ENCODE data around the gene BRSK2. TPM values are rescaled to one million over a fixed set of nuclear protein-coding genes. Genes with fewer than 3 reads are reported as not detected.
"Not testable (repeated sequence)": the region's sequence is repeated elsewhere in the genome, so short reads cannot be mapped to it uniquely, and the experiment has no call there.

The BRSK2 gene
- total RNA-seq, 3 donors from 2014 or later, result 0.53 to 0.94 (median 0.76) TPM

DNA sequence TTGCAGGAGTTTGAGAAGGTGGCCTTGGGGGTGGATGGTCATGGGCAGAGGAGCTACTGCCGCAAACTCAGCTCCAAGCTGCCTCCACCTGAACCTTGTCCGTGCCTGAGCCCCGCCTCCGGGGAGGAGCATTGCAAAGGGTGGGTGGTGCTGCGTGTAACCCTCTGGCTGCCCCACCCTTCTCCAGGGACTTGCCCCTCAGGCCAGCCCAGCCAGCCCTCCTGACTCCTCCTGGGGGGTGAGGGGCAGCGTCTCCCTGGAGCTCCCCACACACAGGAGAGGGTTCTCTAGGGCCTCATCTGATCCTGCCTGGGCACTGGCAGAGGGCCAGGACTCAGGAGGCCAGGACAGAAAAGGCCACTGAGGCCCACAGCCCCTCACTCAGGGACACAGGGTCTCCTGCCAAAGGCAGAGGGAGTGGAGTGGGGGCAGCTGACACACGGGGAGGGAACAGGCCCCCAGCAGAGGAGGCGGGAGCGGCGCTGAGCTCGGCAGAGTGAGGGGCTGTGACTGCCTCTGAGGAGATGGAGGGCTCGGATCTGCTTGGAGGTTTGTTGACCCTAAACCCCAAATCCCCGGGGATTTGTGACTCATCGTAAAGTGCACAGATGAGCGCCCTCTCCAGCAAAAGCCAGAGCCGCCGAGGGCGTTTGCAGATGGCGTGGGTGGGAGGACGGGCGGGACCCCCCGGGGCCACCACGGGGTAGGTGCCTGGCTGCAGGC, 12.8 kb downstream of the BRSK2 start:
- H3K4me1 Mint-ChIP-seq (ENCODE audit: low read depth), result no peaks in the 10 kb centered on the region
- no peaks in the 10 kb centered on the region for H3K9me3 Mint-ChIP-seq

DNA sequence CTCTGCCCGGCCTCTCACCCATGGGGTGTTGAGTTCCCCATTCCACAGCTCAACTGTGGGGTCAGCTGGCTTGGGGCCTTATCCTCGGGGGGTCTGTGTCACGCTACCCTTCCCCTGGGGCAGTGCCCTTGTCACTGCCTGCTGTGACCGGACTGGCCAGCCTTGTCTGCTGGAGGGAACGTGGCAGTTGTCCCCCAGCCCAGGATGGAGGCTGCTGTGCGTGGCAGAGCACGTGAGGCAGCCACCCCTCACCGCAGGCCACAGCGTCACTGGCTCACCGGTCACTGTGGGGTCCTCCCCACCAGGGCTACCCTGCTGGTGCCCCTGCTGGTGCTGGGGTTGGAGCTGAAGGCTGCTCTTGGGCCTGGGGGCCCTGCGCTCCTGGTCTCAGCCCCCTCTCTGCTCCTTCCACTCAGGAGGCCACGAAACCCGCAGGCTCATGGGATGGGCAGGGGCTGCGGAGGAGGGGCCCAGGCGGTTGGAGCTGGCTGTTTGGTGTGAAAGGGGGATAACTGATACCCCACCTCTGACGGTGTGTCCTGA, 13.4 kb downstream of the BRSK2 start:
- ATAC-seq (no peak), DNase-seq (no peak)
- no peaks in the 10 kb centered on the region for H3K4me1 Mint-ChIP-seq (ENCODE audit: low read depth)
- H3K4me3 Mint-ChIP-seq, result no peak overlapping the region
- peaks cover 6% of the 10 kb centered on the region for H3K27me3 Mint-ChIP-seq (ENCODE audit: low read depth)
- H3K36me3 Mint-ChIP-seq (ENCODE audit: insufficient read depth), result no peaks in the 10 kb centered on the region
- H3K9me3 Mint-ChIP-seq, result no peaks in the 10 kb centered on the region

More for the DNA sequence above, 12.8 kb downstream of the BRSK2 start:
- no peak for ATAC-seq
- H3K4me3 Mint-ChIP-seq, result no peak overlapping the region
- no peak for DNase-seq
- H3K27me3 Mint-ChIP-seq (ENCODE audit: low read depth), result peaks cover 6% of the 10 kb centered on the region
- H3K36me3 Mint-ChIP-seq (ENCODE audit: insufficient read depth), result no peaks in the 10 kb centered on the region

DNA sequence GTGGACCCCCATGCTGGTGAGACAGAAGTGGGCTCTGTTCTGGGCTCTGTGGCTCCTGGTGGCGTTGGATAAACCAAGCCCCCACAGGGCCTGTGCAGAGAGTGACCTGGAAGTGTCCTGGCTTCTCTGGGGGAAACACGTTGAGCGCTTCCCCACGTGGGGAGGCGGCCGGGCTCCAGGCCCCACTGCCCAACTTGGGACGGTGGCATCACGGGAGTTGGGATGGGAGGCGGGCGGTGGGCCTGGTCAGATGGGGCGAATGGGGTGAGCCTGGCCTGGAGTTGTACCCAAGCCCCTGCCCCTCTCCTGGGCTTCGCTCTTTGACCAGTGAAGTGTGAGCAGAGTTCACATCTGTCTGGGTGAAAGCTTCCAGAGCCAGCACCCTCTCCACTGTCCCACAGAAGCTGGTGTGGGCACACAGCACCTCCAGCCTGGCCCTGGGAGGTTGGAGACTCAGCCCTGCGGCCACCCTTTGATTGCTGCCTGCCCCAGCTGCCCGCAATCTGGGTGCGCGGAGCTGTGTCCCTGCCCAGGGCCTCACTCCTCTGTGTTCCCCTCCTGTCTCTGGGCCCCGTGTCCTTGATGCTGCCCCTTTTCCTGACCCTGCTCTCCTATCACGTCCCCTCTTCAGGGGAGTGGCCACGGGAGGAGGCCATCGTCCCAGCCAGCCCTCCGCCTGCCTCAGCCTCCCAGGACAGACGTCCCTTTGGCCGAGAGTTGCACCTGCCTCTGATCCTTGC, 14.2 kb downstream of the BRSK2 start:
- DNase-seq (no peak), ATAC-seq (no peak)
- Mint-ChIP-seq H3K4me1 (ENCODE audit: low read depth) (no peaks in the 10 kb centered on the region), H3K27me3 (ENCODE audit: low read depth) (peaks cover 6% of the 10 kb centered on the region), H3K4me3 (no peak overlapping the region), H3K9me3 (no peaks in the 10 kb centered on the region), H3K36me3 (ENCODE audit: insufficient read depth) (no peaks in the 10 kb centered on the region)

DNA sequence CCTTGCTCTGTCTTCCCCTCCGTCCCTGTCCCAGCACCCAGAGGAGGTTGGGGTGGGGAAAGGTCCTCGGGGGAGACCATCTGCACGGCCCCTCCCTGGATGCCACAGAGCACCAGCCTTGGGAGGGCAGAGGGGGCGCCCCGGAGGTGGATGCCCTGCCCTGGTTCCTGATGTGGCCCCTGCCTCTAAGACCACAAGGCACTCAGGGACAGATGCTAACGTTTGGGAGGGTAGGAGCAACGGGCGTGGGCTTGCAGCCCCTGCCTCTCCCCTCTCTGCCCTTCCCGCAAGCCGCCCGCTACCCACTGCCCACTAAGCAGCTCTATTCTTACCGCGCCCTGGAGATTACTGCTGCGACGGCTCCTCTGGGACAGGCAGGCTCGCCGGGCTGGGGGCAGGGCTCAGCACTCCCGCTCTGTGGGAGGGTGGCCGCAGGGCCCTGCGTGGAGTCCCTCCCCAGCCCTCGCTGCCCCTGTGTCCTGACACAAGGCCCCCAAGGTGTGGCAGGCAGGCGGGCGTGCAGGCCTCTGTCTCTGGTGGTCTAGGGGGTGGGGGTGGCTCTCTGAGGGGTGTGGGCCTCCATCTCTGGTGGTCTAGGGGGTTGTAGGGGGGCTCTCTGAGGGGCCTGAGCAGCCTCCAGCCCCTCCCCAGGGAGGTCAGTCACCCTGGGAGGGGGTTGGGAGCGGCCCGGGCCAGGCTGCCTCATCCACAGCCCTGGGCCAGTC, 14.9 kb downstream of the BRSK2 start:
- Mint-ChIP-seq H3K4me3 (no peak overlapping the region), H3K27me3 (ENCODE audit: low read depth) (peaks cover 6% of the 10 kb centered on the region), H3K36me3 (ENCODE audit: insufficient read depth) (no peaks in the 10 kb centered on the region), H3K4me1 (ENCODE audit: low read depth) (no peaks in the 10 kb centered on the region), H3K9me3 (no peaks in the 10 kb centered on the region)
- no peak for DNase-seq
- ATAC-seq, result no peak

DNA sequence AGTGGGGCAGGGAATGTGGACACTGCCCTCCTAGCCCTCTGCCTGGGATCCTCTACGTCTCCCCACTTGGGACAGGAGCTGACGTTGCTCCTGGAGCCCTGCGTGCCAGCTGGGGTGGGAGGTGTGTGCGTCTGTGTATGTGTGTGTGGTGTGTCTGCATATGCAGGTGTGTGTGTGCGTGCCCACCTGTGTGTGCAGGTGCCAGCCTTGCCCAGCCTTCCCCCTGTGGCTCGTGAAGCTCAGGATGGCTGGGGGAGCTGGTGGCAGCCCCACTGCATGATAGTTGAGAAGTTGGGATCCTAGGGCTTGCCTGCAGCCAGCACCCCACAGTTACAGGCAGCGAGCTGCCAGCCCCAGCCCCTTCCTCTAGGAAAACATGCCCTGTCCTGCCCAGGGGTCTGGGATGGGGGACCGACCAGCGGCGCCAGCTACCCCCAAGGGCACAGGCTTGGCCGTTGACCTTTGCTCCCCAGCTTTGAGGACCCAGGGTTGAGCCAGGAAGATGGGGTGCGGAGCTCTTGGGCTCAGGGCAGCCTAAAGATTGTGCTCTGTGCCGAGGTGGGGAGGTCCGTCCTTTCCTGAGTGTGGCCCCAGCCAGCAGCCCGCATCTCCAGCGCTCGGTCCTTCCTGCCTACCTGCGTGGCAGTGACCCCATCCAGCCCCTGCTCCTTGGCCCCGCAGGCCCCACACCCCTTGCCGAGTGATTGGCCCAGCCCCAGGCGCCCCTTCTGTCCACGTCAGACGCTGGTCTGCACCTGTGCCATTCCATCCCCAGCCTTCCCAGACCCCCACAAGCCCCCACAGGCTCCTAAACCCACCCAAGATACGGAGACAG, 15.7 kb downstream of the BRSK2 start:
- H3K9me3 Mint-ChIP-seq, result no peaks in the 10 kb centered on the region
- no peak overlapping the region for H3K4me3 Mint-ChIP-seq
- H3K4me1 Mint-ChIP-seq (ENCODE audit: low read depth), result no peaks in the 10 kb centered on the region
- DNase-seq (no peak), ATAC-seq (no peak)
- peaks cover 6% of the 10 kb centered on the region for H3K27me3 Mint-ChIP-seq (ENCODE audit: low read depth)
- H3K36me3 Mint-ChIP-seq (ENCODE audit: insufficient read depth), result no peaks in the 10 kb centered on the region

DNA sequence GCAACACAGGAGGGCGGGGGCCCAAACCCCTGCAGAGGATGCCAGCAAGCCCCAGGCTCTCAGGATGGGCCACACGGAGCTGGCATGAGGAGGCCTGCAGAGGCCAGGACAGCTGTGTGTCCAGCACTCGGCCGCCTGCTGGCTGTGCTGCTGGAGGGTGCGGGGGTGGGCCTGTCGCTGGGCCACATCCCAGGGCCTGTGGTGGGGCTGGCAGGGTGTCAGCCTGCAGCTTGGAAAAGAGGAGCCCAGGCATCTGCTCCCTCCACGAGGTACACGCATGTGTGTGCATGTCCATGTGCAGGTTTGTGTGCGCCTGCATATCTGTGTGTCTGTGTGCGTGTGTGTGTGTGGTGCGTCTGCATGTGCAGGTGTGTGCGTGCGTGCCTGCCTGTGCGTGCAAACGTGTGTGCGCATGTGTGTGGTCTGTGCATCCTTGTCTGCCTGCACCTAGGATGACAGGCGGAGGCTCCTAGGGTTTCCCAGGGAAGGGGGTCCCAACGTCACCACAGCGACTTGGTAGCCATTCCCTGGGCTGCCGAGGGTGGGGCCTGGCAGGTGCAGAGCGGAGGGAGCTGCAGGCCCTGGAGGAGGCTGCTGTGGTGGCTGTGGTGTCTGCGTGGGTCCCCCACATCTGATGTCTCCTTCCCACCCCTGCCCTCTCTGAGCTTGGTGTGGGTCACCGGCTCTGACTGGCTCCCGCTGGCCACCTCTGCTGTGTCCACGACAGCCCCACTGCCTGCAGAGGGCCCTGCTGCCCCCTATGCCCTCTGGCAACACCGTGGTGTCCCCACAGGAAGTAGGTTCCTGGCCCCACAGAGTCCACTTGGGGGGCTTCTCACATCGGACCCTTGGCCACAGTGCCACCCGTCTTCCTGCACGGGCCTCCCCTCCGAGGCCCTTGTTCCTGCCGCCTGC, 17.1 kb downstream of the BRSK2 start:
- Mint-ChIP-seq H3K4me3 (no peak overlapping the region), H3K36me3 (ENCODE audit: insufficient read depth) (no peaks in the 10 kb centered on the region), H3K4me1 (ENCODE audit: low read depth) (no peaks in the 10 kb centered on the region), H3K27me3 (ENCODE audit: low read depth) (no peaks in the 10 kb centered on the region), H3K9me3 (no peaks in the 10 kb centered on the region)
- DNase-seq, result no peak
- ATAC-seq, result no peak

DNA sequence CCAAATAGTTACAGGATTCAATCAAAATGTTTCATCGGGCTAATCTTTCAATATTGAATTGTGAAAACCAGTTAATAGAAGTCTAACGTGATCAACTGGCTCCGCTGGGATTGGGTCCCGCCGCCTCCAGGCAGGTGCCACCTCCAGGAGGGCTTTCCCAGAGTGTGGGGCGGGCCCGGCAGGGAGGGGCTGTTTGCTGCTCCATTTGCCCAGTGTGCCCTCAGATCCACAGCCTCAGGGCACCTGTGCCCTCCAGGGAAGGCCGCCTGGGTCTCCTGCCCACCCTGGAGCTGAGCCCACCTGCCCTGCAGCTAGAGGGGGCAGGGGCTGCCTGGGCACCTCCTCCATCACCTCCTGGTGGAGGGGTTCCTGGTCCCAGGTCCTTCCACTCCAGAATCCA, 17.9 kb downstream of the BRSK2 start:
- no peaks in the 10 kb centered on the region for H3K36me3 Mint-ChIP-seq (ENCODE audit: insufficient read depth)
- ATAC-seq, result no peak
- H3K4me1 Mint-ChIP-seq (ENCODE audit: low read depth), result no peaks in the 10 kb centered on the region
- no peaks in the 10 kb centered on the region for H3K9me3 Mint-ChIP-seq
- H3K4me3 Mint-ChIP-seq, result no peak overlapping the region
- DNase-seq, result no peak
- no peaks in the 10 kb centered on the region for H3K27me3 Mint-ChIP-seq (ENCODE audit: low read depth)

DNA sequence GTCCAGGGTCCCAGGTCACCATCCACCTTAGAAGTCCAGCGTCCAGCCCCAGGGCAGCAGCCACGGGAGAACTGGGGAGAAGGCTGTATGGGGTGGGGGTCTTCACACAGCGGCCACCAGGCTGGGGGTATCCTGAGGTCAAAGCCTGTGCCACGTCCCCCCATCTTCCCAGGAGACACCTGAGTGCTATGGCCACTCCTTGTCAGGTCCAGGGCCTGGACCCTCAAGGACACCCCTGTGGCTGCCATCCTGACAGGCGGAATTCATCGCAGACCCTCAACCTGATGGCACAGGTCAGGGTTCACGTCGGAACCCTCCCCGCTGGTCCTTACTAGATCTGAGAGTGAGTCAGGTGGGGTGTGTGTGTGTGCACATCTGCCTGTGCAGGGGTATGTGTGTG, 18.6 kb downstream of the BRSK2 start:
- ATAC-seq, result no peak
- no peak for DNase-seq
- no peak overlapping the region for H3K4me3 Mint-ChIP-seq
- H3K4me1 Mint-ChIP-seq (ENCODE audit: low read depth), result no peaks in the 10 kb centered on the region
- H3K27me3 Mint-ChIP-seq (ENCODE audit: low read depth), result no peaks in the 10 kb centered on the region
- no peaks in the 10 kb centered on the region for H3K36me3 Mint-ChIP-seq (ENCODE audit: insufficient read depth)
- H3K9me3 Mint-ChIP-seq, result no peaks in the 10 kb centered on the region

DNA sequence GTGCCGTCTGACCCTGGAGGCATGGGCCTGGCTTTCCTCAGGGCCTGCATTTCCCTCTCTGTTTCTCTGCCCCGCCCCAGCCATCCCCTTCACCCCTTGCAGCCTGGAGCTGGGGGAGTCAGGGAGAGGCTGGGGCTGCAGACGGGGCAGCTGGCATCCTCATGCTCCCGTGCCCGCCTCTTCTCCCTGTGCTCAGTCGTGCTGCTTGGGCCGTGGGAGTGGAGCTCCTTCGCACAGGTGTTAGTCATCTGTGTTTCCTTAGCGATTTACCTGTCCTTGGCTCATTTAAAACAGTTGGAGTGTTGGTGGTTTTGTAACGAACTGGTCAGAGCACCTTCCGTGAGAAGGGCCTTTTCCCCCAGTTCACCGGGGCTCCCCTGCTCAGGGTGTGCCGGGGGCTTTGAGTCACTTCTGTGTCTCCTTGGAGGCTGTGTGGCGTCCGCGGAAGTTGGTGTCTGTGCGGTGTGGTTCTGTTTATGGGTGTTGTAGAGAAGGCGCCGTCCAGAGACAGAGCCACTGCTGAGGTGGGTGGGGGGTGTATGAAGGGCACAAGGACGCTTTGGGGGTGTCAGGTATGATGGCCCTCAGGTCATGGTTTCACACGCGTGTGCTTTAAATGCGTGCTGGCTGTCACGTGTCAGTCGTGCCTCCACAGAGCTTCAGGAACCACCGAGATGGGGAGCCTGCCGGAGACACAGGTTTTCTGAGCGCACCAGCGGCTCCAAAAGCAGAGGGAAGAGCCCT, 19.5 kb downstream of the BRSK2 start:
- no peaks in the 10 kb centered on the region for H3K4me1 Mint-ChIP-seq (ENCODE audit: low read depth)
- DNase-seq, result no peak
- no peak overlapping the region for H3K4me3 Mint-ChIP-seq
- no peaks in the 10 kb centered on the region for H3K9me3 Mint-ChIP-seq
- no peaks in the 10 kb centered on the region for H3K27me3 Mint-ChIP-seq (ENCODE audit: low read depth)
- H3K36me3 Mint-ChIP-seq (ENCODE audit: insufficient read depth), result no peaks in the 10 kb centered on the region
- no peak for ATAC-seq

DNA sequence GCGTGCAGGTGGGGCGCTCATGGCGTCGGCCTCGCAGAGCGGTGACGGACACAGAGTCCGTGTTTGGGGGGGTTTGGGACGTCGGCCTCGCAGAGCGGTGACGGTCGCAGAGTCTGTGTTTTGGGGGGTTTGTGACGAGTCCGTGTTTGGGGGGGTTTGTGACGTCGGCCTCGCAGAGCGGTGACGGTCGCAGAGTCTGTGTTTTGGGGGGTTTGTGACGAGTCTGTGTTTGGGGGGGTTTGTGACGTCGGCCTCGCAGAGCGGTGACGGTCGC, 20.1 kb downstream of the BRSK2 start:
- not testable (repeated sequence) for H3K36me3 Mint-ChIP-seq (ENCODE audit: insufficient read depth); H3K27me3 Mint-ChIP-seq (ENCODE audit: low read depth); ATAC-seq; DNase-seq; H3K4me1 Mint-ChIP-seq (ENCODE audit: low read depth); H3K4me3 Mint-ChIP-seq; H3K9me3 Mint-ChIP-seq

DNA sequence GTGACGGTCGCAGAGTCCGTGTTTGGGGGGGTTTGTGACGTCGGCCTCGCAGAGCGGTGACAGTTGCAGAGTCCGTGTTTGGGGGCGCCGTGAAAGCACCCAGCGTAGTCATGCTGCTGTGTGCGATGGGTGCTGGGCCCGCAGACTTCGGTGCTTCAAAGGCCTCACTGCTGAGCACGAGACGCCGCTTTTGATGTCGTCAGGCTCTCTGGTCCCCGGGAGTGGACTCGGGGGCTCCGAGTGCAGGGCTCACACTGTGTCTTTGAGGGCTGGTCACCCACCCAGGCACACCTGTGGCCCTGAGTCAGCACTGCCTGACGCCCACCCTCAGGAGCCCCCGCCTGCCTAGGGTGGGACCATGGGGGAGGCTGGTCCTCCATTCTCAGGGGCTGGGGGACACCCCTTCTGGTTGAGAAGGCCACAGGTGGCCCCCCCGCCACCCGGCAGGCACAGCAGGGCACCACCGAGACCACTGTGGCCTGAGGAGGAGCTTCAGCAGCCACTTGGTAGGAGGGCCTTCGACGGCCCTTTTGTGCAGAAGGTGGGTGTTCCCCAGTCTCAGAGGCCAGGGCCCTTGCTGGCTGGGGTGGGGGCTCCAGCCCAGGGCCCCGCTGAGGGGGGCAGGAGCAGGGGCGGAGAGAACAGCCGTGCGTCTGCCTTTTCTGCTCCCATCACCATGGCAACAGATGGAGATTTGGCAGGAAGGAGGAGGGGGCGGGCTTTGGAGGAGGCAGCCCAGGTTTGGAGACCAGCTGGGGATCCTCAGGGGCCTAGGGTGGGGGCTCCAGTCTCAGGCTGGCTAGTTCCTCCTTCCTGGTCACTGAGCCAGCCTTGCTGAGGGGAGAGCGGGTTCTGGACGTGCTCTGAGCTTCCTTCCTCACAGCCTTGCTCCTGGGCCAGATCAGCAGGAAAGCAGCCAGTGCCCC, 20.9 kb downstream of the BRSK2 start:
- no peak for DNase-seq
- no peaks in the 10 kb centered on the region for H3K36me3 Mint-ChIP-seq (ENCODE audit: insufficient read depth)
- H3K27me3 Mint-ChIP-seq (ENCODE audit: low read depth), result no peaks in the 10 kb centered on the region
- H3K4me3 Mint-ChIP-seq, result no peak overlapping the region
- H3K4me1 Mint-ChIP-seq (ENCODE audit: low read depth), result no peaks in the 10 kb centered on the region
- ATAC-seq, result no peak
- no peaks in the 10 kb centered on the region for H3K9me3 Mint-ChIP-seq

DNA sequence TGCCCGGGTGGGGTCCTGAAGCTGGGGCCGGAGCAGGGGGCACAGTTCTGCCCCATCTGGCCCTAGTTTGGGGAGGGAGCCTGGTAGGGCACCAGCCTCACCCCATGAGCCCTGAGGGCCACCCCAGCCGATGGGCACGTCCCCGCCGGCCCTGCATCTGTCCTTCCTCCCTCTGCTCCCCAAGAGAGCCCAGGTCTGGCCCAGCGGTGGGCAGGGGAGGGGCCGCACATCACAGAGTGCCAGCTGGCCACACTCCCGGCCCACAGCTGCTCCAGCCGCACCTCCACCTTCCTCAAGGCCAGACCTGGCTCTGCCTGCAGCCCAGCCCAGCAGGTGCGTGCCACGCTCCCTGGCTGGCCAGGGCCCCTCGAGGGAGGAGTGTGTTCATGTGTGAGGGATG, 21.6 kb downstream of the BRSK2 start:
- Mint-ChIP-seq H3K27me3 (ENCODE audit: low read depth) (no peaks in the 10 kb centered on the region), H3K4me3 (no peak overlapping the region), H3K4me1 (ENCODE audit: low read depth) (no peaks in the 10 kb centered on the region), H3K9me3 (no peaks in the 10 kb centered on the region), H3K36me3 (ENCODE audit: insufficient read depth) (no peaks in the 10 kb centered on the region)
- DNase-seq, result no peak
- ATAC-seq, result no peak

All from activated T-cell treated with anti-CD3 and anti-CD28 coated beads, Interleukin-2, amount 50 U/mL, for 4 hours (primary cell).